MM.1S (cell line): ENCODE data around the gene DLL4.
"Not testable (repeated sequence)": the region's sequence is repeated elsewhere in the genome, so short reads cannot be mapped to it uniquely, and the experiment has no call there.

ENCODE experiments used
- DNase-seq: peaks from one replicate; pipeline ENCODE4 v3.0.0-alpha.2; 2015
- H2AFZ ChIP-seq: fragments of 300-600 bp; sonication (generic); 2 replicates; pipeline ENCODE4 v1.6.0; 2016; ENCODE audit warnings: antibody characterized with exemption, low read length
- H3F3A ChIP-seq: fragments of 300-600 bp; sonication (generic); 2 replicates; pipeline ENCODE4 v1.6.1; 2016; ENCODE audit warnings: mild to moderate bottlenecking, antibody characterized with exemption, low read length, moderate library complexity, mixed read lengths; ENCODE audit not compliant: insufficient read depth
- H3K27ac ChIP-seq: fragments of 300-600 bp; sonication (generic); 2 replicates; pipeline ENCODE4 v1.5.1; 2016; ENCODE audit warnings: mild to moderate bottlenecking, low read length
- H3K27me3 ChIP-seq: fragments of 300-600 bp; sonication (generic); replicated peaks from 2 replicates; pipeline ENCODE4 v1.6.0; 2016; ENCODE audit warnings: low read length; ENCODE audit not compliant: insufficient read depth
- H3K36me3 ChIP-seq: fragments of 300-600 bp; sonication (generic); replicated peaks from 2 replicates; pipeline ENCODE4 v1.6.1; 2016; ENCODE audit warnings: mild to moderate bottlenecking, low read length, mixed read lengths; ENCODE audit not compliant: insufficient read depth
- H3K4me1 ChIP-seq: fragments of 300-600 bp; sonication (generic); 2 replicates; pipeline ENCODE4 v1.6.1; 2016; ENCODE audit warnings: low read length, mixed read lengths
- H3K4me2 ChIP-seq: fragments of 300-600 bp; sonication (generic); 2 replicates; pipeline ENCODE4 v1.6.0; 2016; ENCODE audit warnings: low read depth, low read length
- H3K4me3 ChIP-seq: fragments of 300-600 bp; sonication (generic); 2 replicates; pipeline ENCODE4 v1.5.1; 2016; ENCODE audit warnings: low read length, mixed read lengths
- H3K79me2 ChIP-seq: fragments of 300-600 bp; sonication (generic); 2 replicates; pipeline ENCODE4 v1.6.1; 2016; ENCODE audit warnings: mixed run types, low read length, mixed read lengths
- H3K9ac ChIP-seq: fragments of 300-600 bp; sonication (generic); 2 replicates; pipeline ENCODE4 v1.6.1; 2016; ENCODE audit warnings: low read length, mixed read lengths
- H3K9me2 ChIP-seq: fragments of 300-600 bp; sonication (generic); replicated peaks from 2 replicates; pipeline ENCODE4 v1.6.1; 2016; ENCODE audit warnings: mild to moderate bottlenecking, low read length, mixed read lengths; ENCODE audit not compliant: insufficient read depth
- H3K9me3 ChIP-seq: fragments of 300-600 bp; sonication (generic); replicated peaks from 2 replicates; pipeline ENCODE4 v1.6.1; 2016; ENCODE audit warnings: mild to moderate bottlenecking, low read length, mixed read lengths; ENCODE audit not compliant: insufficient read depth
- H4K20me1 ChIP-seq: fragments of 300-600 bp; sonication (generic); 2 replicates; pipeline ENCODE4 v1.6.1; 2016; ENCODE audit warnings: mild to moderate bottlenecking, low read length, moderate library complexity, mixed read lengths; ENCODE audit not compliant: insufficient read depth
- EZH2 ChIP-seq: fragments of 300-600 bp; sonication (generic); optimal IDR thresholded peaks from 2 replicates; pipeline ENCODE3; 2017; ENCODE audit warnings: low read depth, mild to moderate bottlenecking, antibody characterized with exemption, low read length, mixed read lengths
- EZH2phosphoT487 ChIP-seq: fragments of 300-600 bp; sonication (generic); IDR thresholded peaks from 2 replicates; pipeline ENCODE4 v1.6.1; 2018; ENCODE audit warnings: antibody characterized with exemption, low read length
- TF ChIP-seq, protein P1 (sequence below): fragments of 300-600 bp; sonication (generic); IDR thresholded peaks from 2 replicates; pipeline ENCODE4 v1.5.1; 2016; ENCODE audit warnings: antibody characterized with exemption, low read length, mixed read lengths

The DLL4 gene

DNA sequence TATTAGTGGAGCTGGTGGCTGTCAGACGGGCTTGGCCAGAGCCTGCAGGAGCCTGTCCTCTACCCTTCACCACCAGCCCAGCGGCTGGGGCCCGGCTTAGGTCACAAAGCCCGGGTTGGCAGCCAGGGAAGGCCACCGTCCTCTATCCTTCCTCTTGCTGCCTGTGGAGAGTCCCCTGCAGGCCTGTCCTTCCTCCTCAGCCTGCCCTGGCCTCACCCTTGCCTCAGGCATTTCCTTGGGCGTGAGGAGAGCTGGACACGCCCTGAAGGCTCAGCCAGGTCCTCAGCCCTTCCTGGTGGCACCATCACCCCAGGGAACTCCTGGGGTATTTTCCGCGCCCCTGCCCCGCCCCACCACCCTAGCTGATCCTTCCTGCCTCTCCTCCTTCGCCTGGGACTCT, 31.8 kb downstream of the DLL4 start:
- no peak overlapping the region for H3K9ac ChIP-seq
- no peak for TF ChIP-seq EZH2
- TF ChIP-seq EZH2phosphoT487, result no peak
- TF ChIP-seq, protein P1, sequence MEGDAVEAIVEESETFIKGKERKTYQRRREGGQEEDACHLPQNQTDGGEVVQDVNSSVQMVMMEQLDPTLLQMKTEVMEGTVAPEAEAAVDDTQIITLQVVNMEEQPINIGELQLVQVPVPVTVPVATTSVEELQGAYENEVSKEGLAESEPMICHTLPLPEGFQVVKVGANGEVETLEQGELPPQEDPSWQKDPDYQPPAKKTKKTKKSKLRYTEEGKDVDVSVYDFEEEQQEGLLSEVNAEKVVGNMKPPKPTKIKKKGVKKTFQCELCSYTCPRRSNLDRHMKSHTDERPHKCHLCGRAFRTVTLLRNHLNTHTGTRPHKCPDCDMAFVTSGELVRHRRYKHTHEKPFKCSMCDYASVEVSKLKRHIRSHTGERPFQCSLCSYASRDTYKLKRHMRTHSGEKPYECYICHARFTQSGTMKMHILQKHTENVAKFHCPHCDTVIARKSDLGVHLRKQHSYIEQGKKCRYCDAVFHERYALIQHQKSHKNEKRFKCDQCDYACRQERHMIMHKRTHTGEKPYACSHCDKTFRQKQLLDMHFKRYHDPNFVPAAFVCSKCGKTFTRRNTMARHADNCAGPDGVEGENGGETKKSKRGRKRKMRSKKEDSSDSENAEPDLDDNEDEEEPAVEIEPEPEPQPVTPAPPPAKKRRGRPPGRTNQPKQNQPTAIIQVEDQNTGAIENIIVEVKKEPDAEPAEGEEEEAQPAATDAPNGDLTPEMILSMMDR, result no peak
- no peaks in the 10 kb centered on the region for H3K27me3 ChIP-seq
- H3K9me2 ChIP-seq, result no peaks in the 10 kb centered on the region
- H3F3A ChIP-seq, result no peaks in the 10 kb centered on the region
- H3K27ac ChIP-seq, result no peak overlapping the region
- no peaks in the 10 kb centered on the region for H3K4me1 ChIP-seq
- DNase-seq, result no peak
- H3K4me2 ChIP-seq, result no peak overlapping the region
- H2AFZ ChIP-seq, result no peak overlapping the region
- H3K4me3 ChIP-seq, result no peak overlapping the region
- no peaks in the 10 kb centered on the region for H3K36me3 ChIP-seq
- no peaks in the 10 kb centered on the region for H3K79me2 ChIP-seq
- no peaks in the 10 kb centered on the region for H4K20me1 ChIP-seq
- H3K9me3 ChIP-seq, result no peaks in the 10 kb centered on the region

DNA sequence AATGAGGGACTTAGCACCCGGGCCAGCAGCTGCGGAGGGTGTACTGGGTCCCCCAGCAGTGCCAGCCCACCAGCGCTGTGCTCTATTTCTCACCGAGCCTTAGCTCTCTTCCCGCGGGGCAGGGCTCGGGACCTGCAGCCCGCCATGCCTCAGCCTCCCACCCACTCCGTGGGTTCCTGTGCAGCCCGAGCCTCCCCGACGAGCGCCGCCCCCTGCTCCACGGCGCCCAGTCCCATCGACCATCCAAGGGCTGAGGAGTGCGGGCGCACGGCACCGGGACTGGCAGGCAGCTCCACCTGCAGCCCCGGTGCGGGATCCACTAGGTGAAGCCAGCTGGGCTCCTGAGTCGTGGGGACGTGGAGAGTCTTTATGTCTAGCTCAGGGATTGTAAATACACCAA, 32.6 kb downstream of the DLL4 start:
- H3K79me2 ChIP-seq, H3F3A ChIP-seq, DNase-seq, H3K27me3 ChIP-seq, H3K27ac ChIP-seq, H3K36me3 ChIP-seq, H3K4me1 ChIP-seq, H3K4me3 ChIP-seq, H3K9me2 ChIP-seq, H3K4me2 ChIP-seq, H4K20me1 ChIP-seq, H3K9ac ChIP-seq, H2AFZ ChIP-seq, H3K9me3 ChIP-seq: not testable (repeated sequence)

DNA sequence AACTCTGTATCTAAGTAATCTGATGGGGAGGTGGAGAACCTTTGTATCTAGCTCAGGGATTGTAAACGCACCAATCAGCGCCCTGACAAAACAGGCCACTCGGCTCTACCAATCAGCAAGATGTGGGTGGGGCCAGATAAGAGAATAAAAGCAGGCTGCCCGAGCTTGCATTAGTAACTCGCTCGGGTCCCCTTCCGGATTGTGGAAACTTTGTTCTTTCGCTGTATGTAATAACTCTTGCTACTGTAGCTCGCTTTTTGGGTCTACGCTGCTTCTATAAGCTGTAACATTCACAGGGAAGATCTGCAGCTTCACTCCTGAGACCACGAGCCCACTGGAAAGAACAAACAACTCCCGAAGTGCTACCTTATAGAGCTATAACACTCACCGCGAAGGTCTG, 33.2 kb downstream of the DLL4 start:
- not testable (repeated sequence) for H4K20me1 ChIP-seq, H3K36me3 ChIP-seq, H3K4me3 ChIP-seq, H3K27ac ChIP-seq, H3K79me2 ChIP-seq, H3K4me2 ChIP-seq, H3K9me2 ChIP-seq, H3K4me1 ChIP-seq, H3F3A ChIP-seq, DNase-seq, H3K9ac ChIP-seq, H2AFZ ChIP-seq, H3K9me3 ChIP-seq, H3K27me3 ChIP-seq

DNA sequence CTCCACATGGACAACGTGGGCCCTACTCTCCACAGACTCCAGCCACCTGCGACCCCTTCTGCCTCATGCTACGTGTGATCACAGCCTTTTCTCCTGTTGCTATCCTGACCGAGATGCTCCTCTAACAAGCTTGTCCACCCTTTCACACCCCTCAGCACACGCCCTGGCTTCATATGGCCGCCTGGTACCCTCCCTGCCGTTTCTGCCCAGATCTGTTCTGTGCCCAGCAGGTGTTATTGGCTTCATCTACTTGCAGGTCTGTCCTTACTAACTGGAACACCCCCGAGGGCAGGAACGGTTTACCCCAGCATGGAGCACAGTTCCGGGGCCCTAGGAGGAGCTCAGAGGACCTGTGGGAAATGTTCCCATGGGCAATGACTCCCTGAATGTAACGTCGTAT, 34.1 kb downstream of the DLL4 start:
- Histone ChIP-seq H3K4me2 (no peak overlapping the region), H2AFZ (no peak overlapping the region)
- no peak for TF ChIP-seq EZH2phosphoT487
- TF ChIP-seq, protein P1, result no peak

More for the DNA sequence above, 34.1 kb downstream of the DLL4 start:
- no peaks in the 10 kb centered on the region for H3K9me2 ChIP-seq
- no peaks in the 10 kb centered on the region for H3F3A ChIP-seq
- no peaks in the 10 kb centered on the region for H3K4me1 ChIP-seq
- no peak overlapping the region for H3K27ac ChIP-seq
- no peak overlapping the region for H3K4me3 ChIP-seq
- no peaks in the 10 kb centered on the region for H3K9me3 ChIP-seq
- no peaks in the 10 kb centered on the region for H3K27me3 ChIP-seq
- no peaks in the 10 kb centered on the region for H3K79me2 ChIP-seq
- no peaks in the 10 kb centered on the region for H4K20me1 ChIP-seq
- H3K9ac ChIP-seq, result no peak overlapping the region
- no peak for DNase-seq
- H3K36me3 ChIP-seq, result no peaks in the 10 kb centered on the region
